Upper lobe of left lung (tissue), 4 donors: ENCODE measurements around the gene TCF12.

Experiments
- CTCF ChIP-seq, 6 experiments: fragments of 450-650 bp in 4 of 6; fragments of 200-600 bp in 2 of 6; sonication (generic) in 2 of 6; IDR thresholded peaks; one replicate each; pipeline ENCODE4 v1.5.1; 2016 to 2019; ENCODE audit warnings: antibody characterized with exemption in 6 of 6
- POLR2A ChIP-seq, 4 donors: fragments of 450-650 bp; IDR thresholded peaks; one replicate each; pipeline ENCODE4 v1.5.1; 2016 to 2017; ENCODE audit warnings: antibody characterized with exemption in 4 of 4, mild to moderate bottlenecking in 2 of 4

GRCh38 chr15:57323806-57324589 is 405.6 kb downstream of the TCF12 start:
- TF ChIP-seq CTCF (IDR thresholded peaks at IDR 0.05) (no peak), POLR2A (IDR thresholded peaks at IDR 0.05) (no peak)
